Measurements from ENCODE around the gene CASP1. TPM values are rescaled to one million over a fixed set of nuclear protein-coding genes. Genes with fewer than 3 reads are reported as not detected.

Gene CASP1
- total RNA-seq, 2 donors from 2014 or later: 3.5 to 20.1 TPM

- no peak for TF ChIP-seq POLR2A (IDR thresholded peaks at IDR 0.05)
- no peak for TF ChIP-seq CTCF (IDR thresholded peaks at IDR 0.05)
- no peak for TF ChIP-seq POLR2AphosphoS5 (IDR thresholded peaks at IDR 0.05)
- 91% methylated on average over 3 of the region's 3 CpGs for whole genome bisulfite sequencing
- Histone ChIP-seq H3K4me3 (no peak overlapping the region), H3K9me3 (no peaks in the 10 kb centered on the region), H3K27me3 (replicated peaks; ENCODE audit: insufficient read depth) (no peaks in the 10 kb centered on the region), H3K4me1 (replicated peaks) (no peaks in the 10 kb centered on the region), H3K36me3 (no peaks in the 10 kb centered on the region), H3K27ac (no peak overlapping the region)
- no peak for DNase-seq (ENCODE audit: low spot score)
- intact Hi-C loops (cut with DNase I): no loop called here
These were observed 50.1 kb downstream of the CASP1 start for GRCh38 chr11:104984808-104985207.

GRCh38 chr11:104979839-104980238, 55.1 kb downstream of the CASP1 start:
- no peak overlapping the region for H3K27ac ChIP-seq
- H3K36me3 ChIP-seq: no peaks in the 10 kb centered on the region
- no peak for DNase-seq (ENCODE audit: low spot score)
- intact Hi-C loops (cut with DNase I): no loop called here
- no peak for TF ChIP-seq POLR2A (IDR thresholded peaks at IDR 0.05)
- TF ChIP-seq CTCF (IDR thresholded peaks at IDR 0.05): no peak
- TF ChIP-seq POLR2AphosphoS5 (IDR thresholded peaks at IDR 0.05): no peak
- H3K4me3 ChIP-seq: no peak overlapping the region
- 84% methylated on average over 1 of the region's 1 CpG for WGBS
- H3K4me1 ChIP-seq (replicated peaks): no peaks in the 10 kb centered on the region
- no peaks in the 10 kb centered on the region for H3K27me3 ChIP-seq (replicated peaks; ENCODE audit: insufficient read depth)
- no peaks in the 10 kb centered on the region for H3K9me3 ChIP-seq

Other genes starting within 250 kb of the CASP1 start
- gene CASP12, start 136.7 kb downstream of the CASP1 start, total RNA-seq: under 1 TPM; 0.85 to 0.96 TPM
- 10 to 100 TPM; 43.9 to 49.8 TPM for gene CASP4, start 66.6 kb downstream of the CASP1 start, total RNA-seq
- gene CASP5, start 12.0 kb downstream of the CASP1 start, total RNA-seq: not detected
- gene CARD16, start 10.2 kb upstream of the CASP1 start, total RNA-seq: 1 to 10 TPM; 6.7 to 7.9 TPM
- gene CARD18, start 104.6 kb upstream of the CASP1 start, total RNA-seq: not detected

Measured in prostate gland (tissue), 2 donors.